Activated naive CD8-positive, alpha-beta T cell (primary cell): ENCODE data around the gene SIRT7.

Experiments used
- H3K27ac Mint-ChIP-seq: one replicate; pipeline ENCODE4 v1.8.0; 2021; ENCODE audit warnings: mixed read lengths
- H3K27me3 Mint-ChIP-seq: one replicate; pipeline ENCODE4 v1.8.0; 2021; ENCODE audit warnings: mixed read lengths
- H3K36me3 Mint-ChIP-seq: one replicate; pipeline ENCODE4 v1.8.0; 2021; ENCODE audit warnings: mixed read lengths
- H3K4me1 Mint-ChIP-seq: one replicate; pipeline ENCODE4 v1.8.0; 2021; ENCODE audit warnings: low read depth, mixed read lengths
- H3K4me3 Mint-ChIP-seq: one replicate; pipeline ENCODE4 v1.8.0; 2021; ENCODE audit warnings: mild to moderate bottlenecking, mixed read lengths
- H3K9me3 Mint-ChIP-seq: one replicate; pipeline ENCODE4 v1.8.0; 2021; ENCODE audit warnings: low read depth, mixed read lengths

Gene SIRT7

DNA sequence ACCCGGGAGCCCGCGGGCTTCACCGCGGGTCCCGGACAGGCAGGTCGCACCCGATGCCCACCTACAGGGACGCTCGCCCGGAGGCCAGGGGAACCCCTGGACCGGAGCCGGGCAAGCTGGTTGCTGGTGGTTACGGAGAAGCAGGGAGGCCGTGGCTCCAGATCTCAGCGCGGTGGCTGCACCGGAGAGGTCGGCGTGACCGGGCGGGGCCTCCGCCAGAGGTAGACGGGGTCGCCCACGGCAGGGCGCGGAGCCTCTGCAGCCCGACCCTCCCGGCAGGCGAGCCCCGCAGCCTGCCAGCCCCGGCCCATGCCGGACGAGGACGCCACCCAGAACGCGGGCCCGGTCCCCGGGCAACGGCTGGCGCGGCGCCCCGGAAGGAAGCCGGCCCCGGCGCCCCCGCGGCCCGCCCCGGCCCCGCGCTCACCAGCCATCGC, 7.1 kb downstream of the SIRT7 start:
- peak overlapping the region; percentile 86 for H3K4me3 Mint-ChIP-seq
- peaks cover 4% of the 10 kb centered on the region for H3K36me3 Mint-ChIP-seq
- H3K27me3 Mint-ChIP-seq, result no peaks in the 10 kb centered on the region
- H3K9me3 Mint-ChIP-seq, result no peaks in the 10 kb centered on the region
- no peak overlapping the region for H3K27ac Mint-ChIP-seq
- peaks cover 9% of the 10 kb centered on the region for H3K4me1 Mint-ChIP-seq

DNA sequence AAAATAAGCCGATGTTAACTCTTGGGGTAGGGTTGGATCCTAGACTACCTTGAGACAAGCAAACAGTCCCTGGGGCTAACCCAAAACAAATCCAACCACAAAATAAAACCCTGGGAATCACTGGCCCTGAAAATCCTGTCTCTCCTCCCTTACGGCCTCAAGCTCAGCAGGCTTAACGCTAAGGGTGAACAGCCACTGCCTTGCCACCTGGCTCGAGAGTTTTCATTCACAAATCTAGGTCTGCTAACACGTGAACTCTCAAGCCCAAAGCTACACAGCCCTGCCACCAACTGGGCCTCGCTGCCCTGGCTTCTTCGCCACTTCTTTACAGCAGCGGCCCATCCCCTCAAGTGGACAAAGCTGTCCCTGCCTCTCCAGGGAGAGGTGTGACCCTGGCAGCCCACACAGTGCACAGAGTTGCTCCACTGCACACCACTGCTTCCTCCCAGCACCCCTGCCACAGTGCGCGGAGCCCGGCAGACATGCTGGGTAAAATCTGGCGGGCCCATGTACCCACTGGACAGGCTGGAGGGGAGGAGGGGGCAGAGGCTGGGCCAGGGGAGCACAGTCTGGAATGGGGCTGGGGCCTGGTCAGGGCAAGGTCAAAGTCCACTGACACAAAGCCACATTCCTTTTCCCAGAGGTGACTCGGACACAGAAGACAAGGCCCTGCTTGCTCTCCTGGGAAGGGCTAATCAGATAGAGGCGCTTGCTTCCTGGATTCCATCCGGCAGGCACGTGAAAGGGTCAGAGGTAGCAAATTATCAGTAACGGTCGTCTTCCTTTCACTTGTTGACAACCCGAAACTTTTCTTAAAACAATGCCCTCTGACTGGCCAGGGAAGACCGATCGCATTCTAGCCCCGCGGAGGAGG, 7.8 kb downstream of the SIRT7 start:
- Mint-ChIP-seq H3K4me3 (peak overlapping the region; percentile 86), H3K9me3 (no peaks in the 10 kb centered on the region), H3K27ac (no peak overlapping the region), H3K36me3 (peaks cover 4% of the 10 kb centered on the region), H3K4me1 (peaks cover 7% of the 10 kb centered on the region), H3K27me3 (no peaks in the 10 kb centered on the region)

GRCh38 chr17:81909231-81909630, 8.7 kb downstream of the SIRT7 start:
- peak overlapping the region; percentile 86 for H3K4me3 Mint-ChIP-seq
- H3K4me1 Mint-ChIP-seq, result peaks cover 7% of the 10 kb centered on the region
- H3K27ac Mint-ChIP-seq, result no peak overlapping the region
- no peaks in the 10 kb centered on the region for H3K9me3 Mint-ChIP-seq
- H3K27me3 Mint-ChIP-seq, result no peaks in the 10 kb centered on the region
- peaks cover 4% of the 10 kb centered on the region for H3K36me3 Mint-ChIP-seq

- Mint-ChIP-seq H3K4me3 (no peak overlapping the region), H3K27ac (no peak overlapping the region), H3K36me3 (peaks cover 4% of the 10 kb centered on the region), H3K4me1 (peaks cover 7% of the 10 kb centered on the region), H3K27me3 (no peaks in the 10 kb centered on the region), H3K9me3 (no peaks in the 10 kb centered on the region)
Measured at GRCh38 chr17:81908793-81909192, 9.2 kb downstream of the SIRT7 start.

- H3K27me3 Mint-ChIP-seq, result no peaks in the 10 kb centered on the region
- no peak overlapping the region for H3K27ac Mint-ChIP-seq
- no peaks in the 10 kb centered on the region for H3K36me3 Mint-ChIP-seq
- no peaks in the 10 kb centered on the region for H3K9me3 Mint-ChIP-seq
- no peak overlapping the region for H3K4me3 Mint-ChIP-seq
- peaks cover 7% of the 10 kb centered on the region for H3K4me1 Mint-ChIP-seq
Measured at GRCh38 chr17:81907219-81908145, 10.5 kb downstream of the SIRT7 start.

DNA sequence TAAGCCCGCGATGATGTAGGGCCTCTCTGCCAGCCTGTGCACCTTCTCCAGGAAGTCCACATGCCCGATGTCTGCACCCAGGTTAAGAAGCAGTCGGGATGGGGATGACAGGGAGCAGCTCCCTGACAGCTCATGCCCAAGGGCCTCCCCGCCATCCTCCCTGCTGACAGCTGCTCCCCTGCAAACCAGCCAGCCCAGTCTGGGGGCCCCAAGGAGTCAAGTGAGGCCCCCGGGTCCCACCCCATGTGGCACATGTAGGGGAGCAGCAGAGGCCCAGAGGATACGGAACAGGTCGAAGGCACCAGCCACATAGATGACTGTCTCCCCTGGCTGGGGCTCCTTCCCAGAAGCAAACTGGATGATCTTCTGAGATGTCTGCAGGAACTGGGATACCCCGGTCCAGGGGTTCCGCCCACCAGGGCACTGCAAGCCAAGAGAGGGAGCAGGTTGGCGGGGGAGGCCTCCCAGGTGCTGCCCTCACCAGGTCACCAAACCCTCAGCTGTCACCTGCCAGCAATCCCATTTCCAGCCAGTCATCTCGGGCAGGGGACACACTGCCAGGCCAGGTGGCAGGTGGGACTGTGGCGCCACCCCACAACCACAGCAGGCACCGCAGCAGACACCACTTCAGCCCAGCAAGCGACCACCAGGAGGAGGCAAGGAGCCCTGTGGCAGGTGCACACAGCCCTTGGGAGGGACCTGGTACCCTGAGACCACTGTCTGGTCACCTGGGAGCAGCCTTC, 11.3 kb downstream of the SIRT7 start:
- Mint-ChIP-seq H3K4me3 (no peak overlapping the region), H3K4me1 (peaks cover 7% of the 10 kb centered on the region), H3K27ac (no peak overlapping the region), H3K36me3 (no peaks in the 10 kb centered on the region), H3K9me3 (no peaks in the 10 kb centered on the region), H3K27me3 (no peaks in the 10 kb centered on the region)

GRCh38 chr17:81905993-81906392, 12.0 kb downstream of the SIRT7 start:
- Mint-ChIP-seq H3K4me1 (peaks cover 12% of the 10 kb centered on the region), H3K9me3 (no peaks in the 10 kb centered on the region), H3K27ac (no peak overlapping the region), H3K4me3 (no peak overlapping the region), H3K27me3 (peaks cover 3% of the 10 kb centered on the region), H3K36me3 (peaks cover 3% of the 10 kb centered on the region)

DNA sequence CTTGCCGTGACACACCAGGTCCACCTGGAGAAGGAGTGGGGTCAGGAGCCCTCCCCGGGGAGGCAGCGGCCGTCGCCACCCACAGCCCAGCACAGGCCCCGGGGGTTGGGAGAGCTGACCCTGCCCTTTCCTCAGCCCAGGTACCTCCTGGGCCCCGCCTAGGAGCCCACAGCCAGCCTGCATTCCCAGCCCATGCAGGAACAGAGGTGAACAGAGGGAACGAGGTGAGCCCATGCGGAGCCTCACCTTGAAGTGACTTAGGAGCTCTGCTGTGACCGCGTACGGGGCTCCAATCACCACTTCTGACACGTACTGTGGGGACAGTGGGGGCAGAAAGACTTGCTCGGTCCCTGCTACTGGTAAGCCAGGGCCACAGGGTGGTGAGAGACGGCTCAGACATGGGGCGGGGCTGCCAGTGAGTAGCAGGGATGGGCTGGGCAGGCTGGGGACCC, 12.5 kb downstream of the SIRT7 start:
- Mint-ChIP-seq H3K27me3 (peaks cover 5% of the 10 kb centered on the region), H3K36me3 (peaks cover 5% of the 10 kb centered on the region), H3K4me3 (no peak overlapping the region), H3K9me3 (no peaks in the 10 kb centered on the region), H3K27ac (no peak overlapping the region), H3K4me1 (peaks cover 13% of the 10 kb centered on the region)

DNA sequence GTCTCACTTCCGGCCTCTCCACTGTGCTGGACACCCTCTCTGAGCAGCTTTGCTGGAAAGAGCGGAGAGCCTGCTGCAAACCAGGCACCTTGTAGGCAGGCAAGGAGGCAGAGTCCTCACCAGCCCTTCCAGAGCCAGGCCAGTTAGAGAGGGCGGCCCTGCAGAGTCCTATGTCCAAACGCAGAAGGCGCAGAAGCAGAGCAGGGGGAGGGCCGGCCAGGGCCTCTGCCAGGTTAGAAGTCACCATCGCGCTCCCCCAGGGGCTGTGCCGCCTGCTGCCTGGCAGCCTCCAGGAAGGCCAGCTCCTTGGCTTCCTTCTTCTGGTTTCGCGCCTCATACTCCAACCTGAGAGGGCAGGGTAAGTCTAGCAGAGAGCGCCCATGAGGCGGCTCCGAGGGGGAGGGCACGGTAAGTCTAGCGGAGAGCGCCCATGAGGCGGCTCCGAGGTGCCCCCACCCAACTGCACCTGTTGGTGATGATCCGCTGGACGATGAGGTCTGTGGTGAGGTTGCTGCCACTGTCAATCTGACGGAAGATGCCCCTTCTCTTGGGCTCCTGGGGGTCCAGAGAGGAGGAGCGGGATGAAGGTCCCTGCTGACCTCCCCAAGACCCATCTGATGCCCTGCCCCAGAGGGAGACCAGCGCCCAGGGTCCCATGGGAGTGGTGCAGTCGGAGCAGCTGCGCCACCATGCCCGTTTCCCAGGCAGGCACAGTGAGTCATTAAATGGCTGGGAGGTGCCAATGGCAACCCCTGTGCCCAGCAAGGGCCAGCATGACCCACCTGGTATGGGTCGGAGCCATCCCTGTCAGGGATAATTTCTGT, 13.2 kb downstream of the SIRT7 start:
- Mint-ChIP-seq H3K36me3 (peaks cover 8% of the 10 kb centered on the region), H3K27ac (no peak overlapping the region)

DNA sequence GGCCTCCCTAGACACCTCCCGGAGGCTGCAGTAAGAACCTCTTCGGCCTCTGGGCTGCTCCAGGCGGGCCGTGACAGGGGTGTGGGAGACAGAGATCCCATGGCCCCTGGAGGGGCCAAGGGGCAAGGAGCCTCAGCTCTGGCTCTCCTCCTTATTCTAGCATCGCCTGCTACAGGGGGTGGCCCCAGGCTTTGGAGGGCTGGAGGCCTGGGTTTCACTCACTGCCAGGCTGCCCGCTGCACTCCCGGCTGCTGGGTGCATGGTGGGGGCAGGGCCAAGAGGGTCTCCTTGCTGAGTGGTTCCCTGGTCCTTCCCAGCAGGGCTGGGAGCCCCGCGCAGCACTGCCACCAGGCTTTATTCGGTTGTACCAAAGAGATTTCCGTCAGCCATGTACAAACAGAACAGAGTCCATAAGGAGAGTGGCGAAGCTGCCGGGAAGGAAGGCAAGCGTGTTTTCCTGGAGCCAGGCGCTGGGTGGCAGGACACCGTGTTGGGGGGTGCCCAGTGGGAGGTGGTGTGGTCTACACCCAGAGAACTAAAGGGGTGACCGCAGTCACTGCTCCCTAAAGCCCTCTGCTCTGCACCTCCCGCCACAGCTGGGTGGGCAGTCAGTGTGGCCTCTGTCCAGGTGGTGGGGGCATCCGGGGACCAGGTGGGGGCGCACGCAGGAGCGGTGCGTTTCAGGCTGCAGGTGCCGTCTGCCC, 13.9 kb downstream of the SIRT7 start:
- Mint-ChIP-seq H3K27me3 (peaks cover 5% of the 10 kb centered on the region), H3K4me3 (no peak overlapping the region), H3K9me3 (no peaks in the 10 kb centered on the region), H3K36me3 (peaks cover 8% of the 10 kb centered on the region), H3K4me1 (peaks cover 7% of the 10 kb centered on the region), H3K27ac (no peak overlapping the region)

More for the DNA sequence above, 13.2 kb downstream of the SIRT7 start:
- peaks cover 9% of the 10 kb centered on the region for H3K4me1 Mint-ChIP-seq
- H3K27me3 Mint-ChIP-seq, result peaks cover 5% of the 10 kb centered on the region
- no peaks in the 10 kb centered on the region for H3K9me3 Mint-ChIP-seq
- no peak overlapping the region for H3K4me3 Mint-ChIP-seq

DNA sequence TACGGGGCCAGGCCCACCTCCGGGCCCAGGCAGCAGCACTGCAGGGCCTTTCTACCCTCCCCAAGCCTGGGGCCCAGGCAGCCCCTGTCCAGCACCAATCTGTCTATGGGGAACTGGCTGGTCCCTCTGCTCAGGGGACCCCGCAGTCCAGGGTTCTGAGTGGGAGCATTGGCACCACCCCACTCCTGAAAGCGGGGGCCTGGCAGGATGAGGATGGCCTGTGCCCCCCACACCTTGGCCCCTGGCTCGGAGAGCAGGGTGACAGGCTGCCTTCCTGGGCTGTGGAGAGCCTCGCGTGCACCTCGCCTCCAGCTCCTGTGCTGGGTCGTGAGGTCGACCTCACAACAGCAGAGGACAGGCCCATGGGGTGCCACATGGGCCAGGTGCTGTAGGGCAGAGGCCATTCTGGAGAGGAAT, 14.6 kb downstream of the SIRT7 start:
- H3K9me3 Mint-ChIP-seq, result no peaks in the 10 kb centered on the region
- peaks cover 5% of the 10 kb centered on the region for H3K27me3 Mint-ChIP-seq
- H3K36me3 Mint-ChIP-seq, result peaks cover 8% of the 10 kb centered on the region
- H3K4me1 Mint-ChIP-seq, result peaks cover 7% of the 10 kb centered on the region
- H3K4me3 Mint-ChIP-seq, result no peak overlapping the region
- no peak overlapping the region for H3K27ac Mint-ChIP-seq

- no peak overlapping the region for H3K4me3 Mint-ChIP-seq
- no peaks in the 10 kb centered on the region for H3K9me3 Mint-ChIP-seq
- H3K27me3 Mint-ChIP-seq, result peaks cover 5% of the 10 kb centered on the region
- H3K27ac Mint-ChIP-seq, result no peak overlapping the region
- peaks cover 8% of the 10 kb centered on the region for H3K36me3 Mint-ChIP-seq
- H3K4me1 Mint-ChIP-seq, result peaks cover 7% of the 10 kb centered on the region
Measured at GRCh38 chr17:81902653-81903414, 15.1 kb downstream of the SIRT7 start.
